Ishikawa (cell line): Measurements from ENCODE around the gene ZNF836.

Source experiments
- CEBPB ChIP-seq: IDR thresholded peaks from 2 replicates; pipeline ENCODE4 v1.6.1; 2012
- CREB1 ChIP-seq: IDR thresholded peaks from 2 replicates; pipeline ENCODE4 v1.6.1; 2012; ENCODE audit warnings: low read depth
- EGR1 ChIP-seq: IDR thresholded peaks from 2 replicates; pipeline ENCODE4 v1.6.1; 2012
- EP300 ChIP-seq: IDR thresholded peaks from 2 replicates; pipeline ENCODE4 v1.6.1; 2012; ENCODE audit warnings: borderline replicate concordance
- FOXM1 ChIP-seq: IDR thresholded peaks from 2 replicates; pipeline ENCODE4 v1.6.1; 2012; ENCODE audit warnings: low read depth, borderline replicate concordance
- NFIC ChIP-seq: IDR thresholded peaks from 2 replicates; pipeline ENCODE4 v1.6.1; 2012
- RAD21 ChIP-seq: IDR thresholded peaks from 2 replicates; pipeline ENCODE4 v1.6.1; 2012; ENCODE audit warnings: low read depth
- TAF1 ChIP-seq: IDR thresholded peaks from 2 replicates; pipeline ENCODE4 v1.6.1; 2012; ENCODE audit warnings: low read depth, mild to moderate bottlenecking
- TCF12 ChIP-seq: IDR thresholded peaks from 2 replicates; pipeline ENCODE4 v1.6.1; 2012; ENCODE audit warnings: low read depth
- TEAD4 ChIP-seq: IDR thresholded peaks from 2 replicates; pipeline ENCODE4 v1.6.1; 2012
- USF1 ChIP-seq: IDR thresholded peaks from 2 replicates; pipeline ENCODE4 v1.6.1; 2012
- YY1 ChIP-seq: IDR thresholded peaks from 2 replicates; pipeline ENCODE4 v1.6.1; 2012; ENCODE audit warnings: low read depth
- ZBTB7A ChIP-seq: IDR thresholded peaks from 2 replicates; pipeline ENCODE4 v1.6.1; 2012; ENCODE audit warnings: low read depth
- TF ChIP-seq, protein P1 (sequence below): IDR thresholded peaks from 2 replicates; pipeline ENCODE4 v1.6.1; 2012; ENCODE audit warnings: low read depth, mild to moderate bottlenecking
- TF ChIP-seq, protein P2 (sequence below): IDR thresholded peaks from 2 replicates; pipeline ENCODE4 v1.6.1; 2012

Gene ZNF836

GRCh38 chr19:52190487-52191293 is 19.3 kb upstream of the ZNF836 start:
- TF ChIP-seq TCF12 (no peak), USF1 (no peak), CREB1 (no peak), ZBTB7A (peak; percentile 6; the same call in 1 of the 2 replicates), RAD21 (no peak), EP300 (no peak), CEBPB (no peak)
- TF ChIP-seq, protein P1, sequence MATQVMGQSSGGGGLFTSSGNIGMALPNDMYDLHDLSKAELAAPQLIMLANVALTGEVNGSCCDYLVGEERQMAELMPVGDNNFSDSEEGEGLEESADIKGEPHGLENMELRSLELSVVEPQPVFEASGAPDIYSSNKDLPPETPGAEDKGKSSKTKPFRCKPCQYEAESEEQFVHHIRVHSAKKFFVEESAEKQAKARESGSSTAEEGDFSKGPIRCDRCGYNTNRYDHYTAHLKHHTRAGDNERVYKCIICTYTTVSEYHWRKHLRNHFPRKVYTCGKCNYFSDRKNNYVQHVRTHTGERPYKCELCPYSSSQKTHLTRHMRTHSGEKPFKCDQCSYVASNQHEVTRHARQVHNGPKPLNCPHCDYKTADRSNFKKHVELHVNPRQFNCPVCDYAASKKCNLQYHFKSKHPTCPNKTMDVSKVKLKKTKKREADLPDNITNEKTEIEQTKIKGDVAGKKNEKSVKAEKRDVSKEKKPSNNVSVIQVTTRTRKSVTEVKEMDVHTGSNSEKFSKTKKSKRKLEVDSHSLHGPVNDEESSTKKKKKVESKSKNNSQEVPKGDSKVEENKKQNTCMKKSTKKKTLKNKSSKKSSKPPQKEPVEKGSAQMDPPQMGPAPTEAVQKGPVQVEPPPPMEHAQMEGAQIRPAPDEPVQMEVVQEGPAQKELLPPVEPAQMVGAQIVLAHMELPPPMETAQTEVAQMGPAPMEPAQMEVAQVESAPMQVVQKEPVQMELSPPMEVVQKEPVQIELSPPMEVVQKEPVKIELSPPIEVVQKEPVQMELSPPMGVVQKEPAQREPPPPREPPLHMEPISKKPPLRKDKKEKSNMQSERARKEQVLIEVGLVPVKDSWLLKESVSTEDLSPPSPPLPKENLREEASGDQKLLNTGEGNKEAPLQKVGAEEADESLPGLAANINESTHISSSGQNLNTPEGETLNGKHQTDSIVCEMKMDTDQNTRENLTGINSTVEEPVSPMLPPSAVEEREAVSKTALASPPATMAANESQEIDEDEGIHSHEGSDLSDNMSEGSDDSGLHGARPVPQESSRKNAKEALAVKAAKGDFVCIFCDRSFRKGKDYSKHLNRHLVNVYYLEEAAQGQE = no peak

- TF ChIP-seq YY1 (peak; percentile 94), RAD21 (no peak), CREB1 (0 out of 2 replicates have a peak, but pooled peaks have one; percentile 27), EP300 (no peak; the same call in 1 of the 2 replicates), NFIC (no peak), FOXM1 (peak; percentile 44; the same call in 1 of the 2 replicates), TAF1 (peak; percentile 95), TCF12 (peak; percentile 34; the same call in 1 of the 2 replicates), ZBTB7A (peak; percentile 88), CEBPB (no peak), USF1 (no peak), EGR1 (no peak), TEAD4 (no peak)
- TF ChIP-seq, protein P2, sequence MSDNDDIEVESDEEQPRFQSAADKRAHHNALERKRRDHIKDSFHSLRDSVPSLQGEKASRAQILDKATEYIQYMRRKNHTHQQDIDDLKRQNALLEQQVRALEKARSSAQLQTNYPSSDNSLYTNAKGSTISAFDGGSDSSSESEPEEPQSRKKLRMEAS = peak; percentile 81
- TF ChIP-seq, protein P1 = no peak
These were observed 18.5 kb upstream of the ZNF836 start, which contains the start of gene PPP2R1A for GRCh38 chr19:52189735-52190486. PPP2R1A (plus strand) TSS chr19:52190052; CDS start chr19:52190097, 45 bp downstream.

GRCh38 chr19:52188822-52189734 is 17.7 kb upstream of the ZNF836 start:
- no peak for TF ChIP-seq TAF1
- no peak for TF ChIP-seq EP300
- TF ChIP-seq TCF12 = 0 out of 2 replicates have a peak, but pooled peaks have one; percentile 4
- no peak for TF ChIP-seq FOXM1
- TF ChIP-seq NFIC = peak; percentile 60
- TF ChIP-seq RAD21 = peak; percentile 0; the same call in 1 of the 2 replicates
- no peak for TF ChIP-seq CEBPB
- TF ChIP-seq YY1 = no peak
- TF ChIP-seq, protein P2 = no peak
- TF ChIP-seq, protein P1 = no peak
